DND-41 (cell line): ENCODE data around the gene GSTK1.

Source experiments
- ATAC-seq: fragments of 200-7000 bp; cut with Tn5 transposase; 3 replicates; pipeline ENCODE4 v1.9.1; 2021; ENCODE audit warnings: low read depth; ENCODE audit not compliant: insufficient read depth
- DNase-seq: peaks from one replicate; pipeline ENCODE4 v3.0.0-alpha.2; 2020
- H2AFZ ChIP-seq: 2 replicates; pipeline ENCODE4 v1.6.0; 2012; ENCODE audit warnings: low read depth, low read length
- H3K27ac ChIP-seq: 2 replicates; pipeline ENCODE4 v1.5.1; 2012; ENCODE audit warnings: low read length, inconsistent platforms
- H3K27me3 ChIP-seq: fragments of 200-600 bp; sonication (generic); 2 replicates; pipeline ENCODE4 v1.6.0; 2012; ENCODE audit warnings: low read length, mild to moderate bottlenecking, inconsistent platforms; ENCODE audit not compliant: insufficient read depth, poor library complexity
- H3K36me3 ChIP-seq: 2 replicates; pipeline ENCODE4 v1.5.1; 2012; ENCODE audit warnings: low read length, inconsistent platforms; ENCODE audit not compliant: insufficient read depth
- H3K4me1 ChIP-seq: 2 replicates; pipeline ENCODE4 v1.5.1; 2012; ENCODE audit warnings: mild to moderate bottlenecking, low read length; ENCODE audit not compliant: insufficient read depth
- H3K4me2 ChIP-seq: 2 replicates; pipeline ENCODE4 v1.6.0; 2012; ENCODE audit warnings: mild to moderate bottlenecking, moderate library complexity, low read length, inconsistent platforms; ENCODE audit not compliant: insufficient read depth
- H3K4me3 ChIP-seq, 2 experiments: fragments of 200-600 bp in 1 of 2; shearing (Covaris generic) in 1 of 2; 2 replicates each; pipeline ENCODE4 v1.5.1; 2012 to 2016; ENCODE audit warnings: inconsistent platforms in 2 of 2, low read length in 2 of 2, mild to moderate bottlenecking in 2 of 2, low read depth in 1 of 2, moderate library complexity in 1 of 2
- H3K79me2 ChIP-seq: 2 replicates; pipeline ENCODE4 v1.6.0; 2012; ENCODE audit warnings: low read length, inconsistent platforms; ENCODE audit not compliant: insufficient read depth
- H3K9ac ChIP-seq: 2 replicates; pipeline ENCODE4 v1.6.0; 2012; ENCODE audit warnings: low read depth, mild to moderate bottlenecking, inconsistent platforms, low read length, moderate library complexity
- H3K9me3 ChIP-seq: 2 replicates; pipeline ENCODE4 v1.5.1; 2012; ENCODE audit warnings: low read length, moderate library complexity, mild to moderate bottlenecking, inconsistent platforms; ENCODE audit not compliant: insufficient read depth, severe bottlenecking
- H4K20me1 ChIP-seq: 2 replicates; pipeline ENCODE4 v1.6.0; 2012; ENCODE audit warnings: low read length; ENCODE audit not compliant: insufficient read depth
- CTCF ChIP-seq: IDR thresholded peaks from 2 replicates; pipeline ENCODE4 v1.5.1; 2012; ENCODE audit warnings: borderline replicate concordance, low read length, moderate library complexity, mild to moderate bottlenecking; ENCODE audit not compliant: poor library complexity, severe bottlenecking; ENCODE audit errors: extremely low read depth
- EZH2 ChIP-seq: IDR thresholded peaks from 3 replicates; pipeline ENCODE4 v1.6.1; 2012; ENCODE audit warnings: borderline replicate concordance, low read depth, mild to moderate bottlenecking, moderate library complexity, low read length, inconsistent platforms; ENCODE audit not compliant: severe bottlenecking

Gene GSTK1

GRCh38 chr7:143265017-143265693 is 1.9 kb downstream of the GSTK1 start:
- Histone ChIP-seq H3K36me3 (peaks cover 41% of the 10 kb centered on the region), H3K27me3 (no peaks in the 10 kb centered on the region), H3K9ac (0 out of 2 replicates have a peak overlapping the region, but pooled peaks have one; percentile 76), H3K4me1 (peaks cover 26% of the 10 kb centered on the region), H3K4me2 (peak overlapping the region; percentile 93), H4K20me1 (no peaks in the 10 kb centered on the region), H2AFZ (no peak overlapping the region), H3K79me2 (peaks cover 17% of the 10 kb centered on the region), H3K4me3 (no peak overlapping the region), H3K27ac (no peak overlapping the region), H3K9me3 (no peaks in the 10 kb centered on the region)
- TF ChIP-seq CTCF (no peak), EZH2 (no peak)
- ATAC-seq (no peak), DNase-seq (no peak)

GRCh38 chr7:143269251-143269650 is 6.0 kb downstream of the GSTK1 start:
- ATAC-seq (no peak), DNase-seq (no peak)
- H3K4me2 ChIP-seq, result no peak overlapping the region
- peaks cover 41% of the 10 kb centered on the region for H3K36me3 ChIP-seq
- H3K9ac ChIP-seq, result no peak overlapping the region
- no peaks in the 10 kb centered on the region for H3K9me3 ChIP-seq
- no peak overlapping the region for H3K27ac ChIP-seq
- peaks cover 3% of the 10 kb centered on the region; the same call in 1 of the 2 replicates for H3K79me2 ChIP-seq
- H3K27me3 ChIP-seq, result no peaks in the 10 kb centered on the region
- TF ChIP-seq CTCF (no peak), EZH2 (no peak)
- H3K4me3 ChIP-seq, result no peak overlapping the region
- H2AFZ ChIP-seq, result no peak overlapping the region
- no peaks in the 10 kb centered on the region for H4K20me1 ChIP-seq
- peaks cover 10% of the 10 kb centered on the region for H3K4me1 ChIP-seq

- ATAC-seq (no peak), DNase-seq (no peak)
- Histone ChIP-seq H4K20me1 (no peaks in the 10 kb centered on the region), H3K4me3 (no peak overlapping the region), H2AFZ (no peak overlapping the region), H3K4me1 (no peaks in the 10 kb centered on the region), H3K9ac (no peak overlapping the region), H3K27ac (no peak overlapping the region), H3K79me2 (no peaks in the 10 kb centered on the region), H3K4me2 (no peak overlapping the region), H3K36me3 (peaks cover 33% of the 10 kb centered on the region), H3K9me3 (no peaks in the 10 kb centered on the region), H3K27me3 (no peaks in the 10 kb centered on the region)
- TF ChIP-seq EZH2, result no peak
- TF ChIP-seq CTCF, result no peak
These were observed 8.0 kb downstream of the GSTK1 start for GRCh38 chr7:143271240-143271639.
